Breast epithelium (tissue), 4 donors: ENCODE measurements around the gene GOLGA6L9. TPM values are rescaled to one million over a fixed set of nuclear protein-coding genes. Genes with fewer than 3 reads are reported as not detected.
"Not testable (repeated sequence)": the region's sequence is repeated elsewhere in the genome, so short reads cannot be mapped to it uniquely, and the experiment has no call there.

ENCODE experiments used
- DNase-seq, 2 donors: peaks; one replicate each; pipeline ENCODE4 v3.0.0-alpha.2; 2019; ENCODE audit warnings: low spot score in 2 of 2
- H3K27ac ChIP-seq, 2 donors: fragments of 200-600 bp; sonication (generic) in 1 of 2; one replicate each; pipeline ENCODE4 v1.5.1; 2016 to 2019; ENCODE audit warnings: mild to moderate bottlenecking in 1 of 2
- H3K27me3 ChIP-seq, 2 donors: fragments of 200-600 bp; sonication (generic) in 1 of 2; one replicate each; pipeline versions ENCODE4 v1.5.1 to v1.6.0; 2017 to 2019; ENCODE audit warnings: control low read depth in 1 of 2, mild to moderate bottlenecking in 1 of 2
- H3K36me3 ChIP-seq: fragments of 200-600 bp; one replicate; pipeline ENCODE4 v1.5.1; 2019
- H3K4me1 ChIP-seq, 2 donors: fragments of 200-600 bp; sonication (generic); one replicate each; pipeline ENCODE4 v1.5.1; 2016 to 2019; ENCODE audit warnings: control low read depth in 1 of 2
- H3K4me3 ChIP-seq, 3 donors: fragments of 200-600 bp; sonication (generic); 1 replicate in 2 of 3; 2 replicates in 1 of 3; pipeline ENCODE4 v1.5.1; 2016 to 2019; ENCODE audit warnings: mild to moderate bottlenecking in 3 of 3, moderate library complexity in 2 of 3
- H3K9me3 ChIP-seq, 2 donors: fragments of 200-600 bp; sonication (generic) in 1 of 2; one replicate each; pipeline ENCODE4 v1.5.1; 2016 to 2019; ENCODE audit warnings: control low read depth in 1 of 2
- POLR2A ChIP-seq: fragments of 450-650 bp; IDR thresholded peaks from one replicate; pipeline ENCODE4 v1.6.1; 2016; ENCODE audit warnings: antibody characterized with exemption, mild to moderate bottlenecking, moderate library complexity
- POLR2AphosphoS5 ChIP-seq, 3 donors: sonication (generic); formaldehyde crosslinking; IDR thresholded peaks; one replicate each; pipeline ENCODE4 v1.6.1; 2017; ENCODE audit warnings: antibody characterized with exemption in 3 of 3
- intact Hi-C: fragments of 100-400 bp; cut with DNase I; formaldehyde crosslinking; loops from one replicate; pipeline ENCODE4 v1.15.1; 2023; ENCODE audit warnings: low total_unique reads
- total RNA-seq, 3 donors: library from RNA; depleted of rRNA; stranded (reverse); fragments of >200 nt; gene quantifications; one replicate each; pipeline ENCODE4 v1.1.0, GENCODE V29; 2016
- TF ChIP-seq, protein P1 (sequence below), 3 donors: fragments of 450-650 bp; IDR thresholded peaks; one replicate each; pipeline ENCODE4 v1.5.1; 2016 to 2017; ENCODE audit warnings: antibody characterized with exemption in 3 of 3, mild to moderate bottlenecking in 3 of 3, moderate library complexity in 3 of 3

GOLGA6L9 gene, protein sequence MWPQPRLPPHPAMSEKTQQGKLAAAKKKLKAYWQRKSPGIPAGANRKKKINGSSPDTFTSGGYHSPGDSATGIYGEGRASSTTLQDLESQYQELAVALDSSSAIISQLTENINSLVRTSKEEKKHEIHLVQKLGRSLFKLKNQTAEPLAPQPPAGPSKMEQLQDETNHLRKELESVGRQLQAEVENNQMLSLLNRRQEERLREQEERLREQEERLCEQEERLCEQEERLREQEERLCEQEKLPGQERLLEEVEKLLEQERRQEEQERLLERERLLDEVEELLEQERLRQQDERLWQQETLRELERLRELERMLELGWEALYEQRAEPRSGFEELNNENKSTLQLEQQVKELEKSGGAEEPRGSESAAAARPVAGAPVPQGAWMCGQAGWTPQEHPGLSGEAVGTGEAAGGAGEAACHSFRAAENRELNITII
- total RNA-seq, result 1 to 10 TPM; 2.1 to 7.5 (median 4.6) TPM

DNA sequence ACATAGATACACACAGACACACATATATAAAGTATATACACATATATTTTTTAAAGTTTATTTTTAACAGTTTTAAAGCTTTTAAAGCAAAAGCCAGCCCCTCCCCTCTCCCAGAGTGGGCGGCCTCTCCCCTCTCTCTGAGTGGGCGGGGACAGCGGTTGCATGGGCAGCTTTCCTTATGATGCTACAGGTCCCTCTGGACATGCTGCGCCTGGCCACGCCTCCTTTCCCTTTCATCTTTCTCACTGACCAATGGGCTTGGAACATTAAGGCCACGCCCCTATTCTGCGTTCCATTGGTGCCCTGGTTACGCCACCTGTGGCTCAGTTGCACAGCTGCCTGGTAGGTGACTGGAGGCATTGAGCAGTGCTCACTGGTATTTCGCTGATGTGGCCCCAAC, at the start of gene GOLGA6L9:
TSS of gene GOLGA6L9 (plus strand) at position 124 of the 400 bp plus-strand sequence. CDS start at position 388, 264 bp downstream.
- H3K27me3 ChIP-seq, intact Hi-C loops, DNase-seq: not testable (repeated sequence)

DNA sequence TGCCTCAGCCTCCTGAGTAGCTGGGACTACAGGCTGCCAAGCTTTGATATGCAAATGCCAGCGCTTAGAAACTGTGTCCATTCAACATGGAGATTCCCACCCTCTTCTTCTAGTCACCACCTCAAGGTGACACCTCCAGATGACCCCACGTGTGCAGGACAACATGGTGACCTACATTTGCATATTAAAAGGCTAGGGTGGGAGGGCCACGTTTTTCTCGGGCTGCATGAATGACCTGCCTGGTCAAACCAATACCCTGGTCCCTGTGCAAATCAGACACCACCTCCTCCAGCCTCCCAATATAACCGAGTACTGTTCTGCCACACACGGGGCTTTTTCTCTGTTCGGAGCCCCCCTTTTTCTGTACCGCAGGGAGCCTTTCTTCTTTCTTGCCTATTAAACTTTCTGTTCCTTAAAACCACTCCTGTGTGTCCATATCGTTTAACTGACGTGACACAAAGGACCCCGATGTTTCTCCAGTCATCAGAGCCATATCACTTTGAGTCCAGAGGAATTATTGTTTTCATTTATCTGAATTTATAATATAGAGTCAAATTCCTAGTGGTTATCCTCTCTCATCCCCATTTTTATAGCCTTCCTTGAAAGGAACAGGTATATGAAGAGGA, 48.2 kb upstream of the GOLGA6L9 start:
- H3K4me3 ChIP-seq, DNase-seq, H3K27ac ChIP-seq, H3K4me1 ChIP-seq, intact Hi-C loops, H3K36me3 ChIP-seq, H3K9me3 ChIP-seq, H3K27me3 ChIP-seq: not testable (repeated sequence)

More for the DNA sequence above, at the start of gene GOLGA6L9:
- not testable (repeated sequence) for H3K36me3 ChIP-seq, H3K9me3 ChIP-seq, H3K4me1 ChIP-seq, H3K4me3 ChIP-seq, H3K27ac ChIP-seq

DNA sequence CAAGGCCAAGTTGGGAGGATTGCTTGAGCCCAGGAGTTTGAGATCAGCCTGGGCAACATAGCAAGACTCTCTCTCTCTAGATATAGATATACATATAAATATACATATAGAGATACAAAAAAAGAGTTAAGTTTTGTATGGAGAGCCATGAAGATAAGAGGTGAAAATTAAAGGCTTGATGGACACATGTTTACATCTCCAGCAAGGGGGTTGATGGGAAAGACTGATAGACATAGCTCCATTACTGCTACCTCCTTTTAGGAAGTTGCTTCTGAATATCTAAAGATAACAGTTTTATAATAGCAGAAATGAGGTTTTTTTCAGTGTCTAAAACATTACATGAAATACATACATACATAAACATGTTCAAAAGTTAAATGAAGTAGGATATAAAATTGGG, 42.4 kb upstream of the GOLGA6L9 start:
- H3K27me3 ChIP-seq, H3K9me3 ChIP-seq, intact Hi-C loops, H3K4me1 ChIP-seq, DNase-seq, H3K27ac ChIP-seq, H3K4me3 ChIP-seq, H3K36me3 ChIP-seq: not testable (repeated sequence)

DNA sequence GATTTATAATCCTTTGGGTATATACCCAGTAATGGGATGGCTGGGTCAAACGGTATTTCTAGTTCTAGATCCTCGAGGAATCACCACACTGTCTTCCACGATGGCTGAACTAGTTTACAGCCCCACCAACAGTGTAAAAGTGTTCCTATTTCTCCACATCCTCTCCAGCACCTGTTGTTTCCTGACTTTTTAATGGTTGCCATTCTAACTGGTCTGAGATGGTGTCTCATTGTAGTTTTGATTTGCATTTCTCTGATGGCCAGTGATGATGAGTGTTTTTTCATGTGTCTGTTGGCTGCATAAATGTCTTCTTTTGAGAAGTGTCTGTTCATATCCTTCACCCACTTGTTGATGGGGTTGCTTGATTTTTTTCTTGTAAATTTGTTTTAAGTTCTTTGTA, 39.5 kb upstream of the GOLGA6L9 start:
- H3K36me3 ChIP-seq, H3K27me3 ChIP-seq, H3K9me3 ChIP-seq, H3K27ac ChIP-seq, H3K4me3 ChIP-seq, intact Hi-C loops, H3K4me1 ChIP-seq, DNase-seq: not testable (repeated sequence)

DNA sequence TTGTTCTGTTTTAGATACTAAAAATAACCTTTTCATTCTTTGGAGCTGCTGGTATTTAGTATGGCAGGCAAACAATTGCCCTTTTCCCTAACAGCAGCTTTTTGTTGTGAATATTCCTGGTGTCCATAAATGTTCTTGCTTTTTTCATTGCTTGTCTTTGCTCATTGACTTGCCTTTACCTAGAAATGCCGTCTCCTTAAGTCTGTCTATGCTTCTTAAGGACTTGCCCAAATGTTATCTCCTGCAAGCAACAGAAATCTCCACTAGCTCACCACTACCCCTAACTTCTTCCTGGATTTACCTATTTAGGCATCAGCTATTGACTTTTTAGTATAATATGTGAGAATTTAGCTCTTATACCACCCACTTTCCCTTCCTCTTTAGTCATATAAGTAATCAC, 37.5 kb upstream of the GOLGA6L9 start:
- intact Hi-C loops, H3K36me3 ChIP-seq, H3K27me3 ChIP-seq, H3K4me1 ChIP-seq, H3K9me3 ChIP-seq, H3K4me3 ChIP-seq, H3K27ac ChIP-seq, DNase-seq: not testable (repeated sequence)

DNA sequence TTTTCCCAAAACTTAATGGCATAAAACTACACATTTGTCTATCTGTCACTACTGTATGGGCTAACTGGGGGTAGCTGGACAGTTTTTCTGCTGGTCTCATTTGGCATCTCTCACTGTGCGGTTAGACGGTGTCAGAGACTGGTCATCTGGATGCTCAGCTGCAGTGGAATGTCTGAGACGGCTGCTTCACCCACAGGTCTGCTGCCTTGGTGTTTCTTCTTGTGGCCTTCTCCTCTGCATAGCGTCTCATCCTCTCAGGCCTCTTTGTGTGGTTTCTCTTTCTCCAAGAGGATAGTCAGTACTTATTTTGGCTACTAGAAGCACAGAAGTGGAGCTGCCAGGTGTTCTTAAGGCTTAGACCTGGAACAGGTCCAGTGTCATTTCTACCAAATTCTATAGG, 35.9 kb upstream of the GOLGA6L9 start:
- no peaks in the 10 kb centered on the region for H3K36me3 ChIP-seq

DNA sequence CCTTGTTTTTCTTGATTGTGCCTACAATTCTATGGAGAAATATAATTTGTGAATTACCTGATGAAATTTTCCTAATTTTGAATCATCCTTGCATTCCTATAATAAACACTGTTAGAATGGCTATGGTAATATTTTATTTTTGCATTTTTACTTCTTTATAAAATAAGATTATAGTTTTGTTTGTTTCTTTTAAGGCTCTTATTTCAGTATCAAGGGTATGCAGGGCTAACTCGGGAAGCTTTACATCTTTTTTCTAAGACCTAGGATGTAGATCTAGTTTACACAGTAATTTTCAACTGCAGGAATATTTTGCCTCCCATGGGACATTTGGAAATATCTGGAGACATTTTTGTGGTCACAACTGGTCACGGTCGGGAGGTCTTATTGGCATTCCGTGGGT, 33.8 kb upstream of the GOLGA6L9 start:
- H3K27ac ChIP-seq, intact Hi-C loops, H3K4me3 ChIP-seq, H3K36me3 ChIP-seq, H3K27me3 ChIP-seq, H3K4me1 ChIP-seq, H3K9me3 ChIP-seq, DNase-seq: not testable (repeated sequence)

More for the DNA sequence above, 35.9 kb upstream of the GOLGA6L9 start:
- Histone ChIP-seq H3K4me3 (no peak overlapping the region), H3K27me3 (no peaks in the 10 kb centered on the region), H3K4me1 (no peaks in the 10 kb centered on the region), H3K27ac (no peak overlapping the region), H3K9me3 (no peaks in the 10 kb centered on the region)
- TF ChIP-seq POLR2A (no peak), POLR2AphosphoS5 (IDR thresholded peaks at IDR 0.05) (no peak)
- TF ChIP-seq, protein P1, sequence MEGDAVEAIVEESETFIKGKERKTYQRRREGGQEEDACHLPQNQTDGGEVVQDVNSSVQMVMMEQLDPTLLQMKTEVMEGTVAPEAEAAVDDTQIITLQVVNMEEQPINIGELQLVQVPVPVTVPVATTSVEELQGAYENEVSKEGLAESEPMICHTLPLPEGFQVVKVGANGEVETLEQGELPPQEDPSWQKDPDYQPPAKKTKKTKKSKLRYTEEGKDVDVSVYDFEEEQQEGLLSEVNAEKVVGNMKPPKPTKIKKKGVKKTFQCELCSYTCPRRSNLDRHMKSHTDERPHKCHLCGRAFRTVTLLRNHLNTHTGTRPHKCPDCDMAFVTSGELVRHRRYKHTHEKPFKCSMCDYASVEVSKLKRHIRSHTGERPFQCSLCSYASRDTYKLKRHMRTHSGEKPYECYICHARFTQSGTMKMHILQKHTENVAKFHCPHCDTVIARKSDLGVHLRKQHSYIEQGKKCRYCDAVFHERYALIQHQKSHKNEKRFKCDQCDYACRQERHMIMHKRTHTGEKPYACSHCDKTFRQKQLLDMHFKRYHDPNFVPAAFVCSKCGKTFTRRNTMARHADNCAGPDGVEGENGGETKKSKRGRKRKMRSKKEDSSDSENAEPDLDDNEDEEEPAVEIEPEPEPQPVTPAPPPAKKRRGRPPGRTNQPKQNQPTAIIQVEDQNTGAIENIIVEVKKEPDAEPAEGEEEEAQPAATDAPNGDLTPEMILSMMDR (IDR thresholded peaks at IDR 0.05), result no peak
- DNase-seq, result no peak
- intact Hi-C loops, result no loop called here

DNA sequence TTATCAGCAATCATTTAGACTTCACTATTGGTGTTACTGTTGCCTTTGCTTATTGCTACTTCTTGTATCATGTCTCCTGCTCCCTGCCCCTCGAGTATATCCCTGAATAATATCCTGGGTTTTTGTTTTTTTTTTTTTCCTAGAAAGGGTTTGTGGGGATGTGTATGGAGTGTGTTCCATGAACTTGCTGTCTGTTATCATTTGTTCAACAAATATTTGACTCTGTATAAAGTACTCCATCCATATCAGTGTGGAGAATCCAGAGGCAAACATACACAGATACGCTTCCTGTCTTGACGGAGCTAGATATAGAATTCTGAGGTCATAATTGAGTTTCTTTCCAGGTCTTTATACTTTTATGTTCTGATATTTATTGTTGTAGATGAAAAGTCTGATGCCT, 31.8 kb upstream of the GOLGA6L9 start:
- no peak for DNase-seq
- Histone ChIP-seq H3K27ac (no peak overlapping the region), H3K36me3 (no peaks in the 10 kb centered on the region), H3K9me3 (no peaks in the 10 kb centered on the region), H3K27me3 (no peaks in the 10 kb centered on the region), H3K4me1 (no peaks in the 10 kb centered on the region), H3K4me3 (no peak overlapping the region)
- intact Hi-C loops, result no loop called here
- TF ChIP-seq POLR2AphosphoS5 (IDR thresholded peaks at IDR 0.05) (no peak), POLR2A (no peak)
- TF ChIP-seq, protein P1 (IDR thresholded peaks at IDR 0.05), result no peak
